Measurements from ENCODE around the gene WNT7B.

DNA sequence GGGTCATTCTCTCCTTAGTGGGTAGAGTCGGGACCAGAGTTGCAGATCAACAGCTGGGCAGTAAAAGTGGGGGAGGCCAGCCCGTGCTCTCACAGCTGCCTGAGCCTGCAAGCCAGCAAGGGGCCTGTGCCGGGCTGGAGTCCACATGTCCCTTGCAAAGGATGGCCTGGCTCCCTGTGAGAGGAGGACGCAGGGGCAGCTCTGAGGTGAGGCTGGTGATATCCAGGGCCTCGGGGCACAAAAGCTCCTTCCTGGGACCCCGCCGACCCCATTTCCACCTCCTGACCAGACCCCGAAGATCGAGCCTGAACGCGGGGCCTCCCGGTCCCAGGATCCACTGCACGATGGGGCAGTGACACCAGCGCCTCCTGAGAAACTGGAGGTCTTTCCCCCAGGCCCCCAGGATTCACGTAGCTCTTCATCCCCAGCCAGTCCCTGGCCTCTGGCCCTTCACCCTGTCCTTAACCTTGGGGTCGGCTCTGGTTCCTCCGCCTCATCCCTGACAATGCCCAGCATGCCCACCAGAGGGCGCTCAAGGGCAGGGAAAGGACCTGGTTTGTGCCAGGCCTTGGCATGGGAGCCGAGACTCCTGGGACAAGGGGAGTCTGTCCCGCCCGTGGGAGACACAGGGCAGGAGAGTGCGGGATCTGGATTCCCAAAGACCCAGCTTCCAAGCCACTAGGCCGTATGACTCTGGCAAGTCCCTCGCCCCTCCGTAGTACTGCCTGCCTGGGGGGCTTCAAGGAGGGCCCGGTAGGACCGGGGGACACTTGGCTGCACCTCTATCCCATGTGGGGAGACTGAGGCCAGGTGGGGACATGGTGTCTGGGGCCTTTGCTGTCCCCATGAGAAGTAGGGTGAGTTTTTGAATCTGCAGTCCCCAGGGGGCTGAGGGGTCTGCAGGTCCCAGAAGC is 17.8 kb upstream of the WNT7B start:
- TF ChIP-seq GATA2 (IDR thresholded peaks at IDR 0.05; ENCODE audit: low read depth, low read length) = no peak
- TF ChIP-seq GATA3 (IDR thresholded peaks at IDR 0.05; ENCODE audit: low read depth, low read length) = no peak

All from SH-SY5Y (cell line).